Measurements from ENCODE around the gene NOS2.
"Not testable (repeated sequence)": the region's sequence is repeated elsewhere in the genome, so short reads cannot be mapped to it uniquely, and the experiment has no call there.

Gene NOS2

DNA sequence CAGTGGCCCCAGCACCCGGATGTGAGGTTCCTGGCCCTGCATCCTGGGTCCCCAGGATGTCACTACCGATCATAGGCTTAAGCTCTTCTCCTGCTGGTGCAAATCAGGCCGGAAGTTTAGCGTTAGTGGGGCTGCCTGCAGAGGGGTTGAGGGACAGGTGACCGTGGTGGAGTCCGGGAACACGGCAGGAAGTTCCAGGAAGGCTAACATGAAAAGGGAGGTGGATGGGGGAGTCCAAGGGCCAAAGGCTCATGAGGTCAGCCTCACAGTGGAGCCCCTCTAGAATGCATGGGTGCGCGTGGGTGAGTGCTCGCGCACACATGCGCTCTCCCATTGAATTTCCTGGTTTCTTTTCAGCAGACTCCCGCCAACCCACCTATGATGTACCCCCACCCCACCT is 46.6 kb downstream of the NOS2 start:
- DNase-seq: not testable (repeated sequence)

DNA sequence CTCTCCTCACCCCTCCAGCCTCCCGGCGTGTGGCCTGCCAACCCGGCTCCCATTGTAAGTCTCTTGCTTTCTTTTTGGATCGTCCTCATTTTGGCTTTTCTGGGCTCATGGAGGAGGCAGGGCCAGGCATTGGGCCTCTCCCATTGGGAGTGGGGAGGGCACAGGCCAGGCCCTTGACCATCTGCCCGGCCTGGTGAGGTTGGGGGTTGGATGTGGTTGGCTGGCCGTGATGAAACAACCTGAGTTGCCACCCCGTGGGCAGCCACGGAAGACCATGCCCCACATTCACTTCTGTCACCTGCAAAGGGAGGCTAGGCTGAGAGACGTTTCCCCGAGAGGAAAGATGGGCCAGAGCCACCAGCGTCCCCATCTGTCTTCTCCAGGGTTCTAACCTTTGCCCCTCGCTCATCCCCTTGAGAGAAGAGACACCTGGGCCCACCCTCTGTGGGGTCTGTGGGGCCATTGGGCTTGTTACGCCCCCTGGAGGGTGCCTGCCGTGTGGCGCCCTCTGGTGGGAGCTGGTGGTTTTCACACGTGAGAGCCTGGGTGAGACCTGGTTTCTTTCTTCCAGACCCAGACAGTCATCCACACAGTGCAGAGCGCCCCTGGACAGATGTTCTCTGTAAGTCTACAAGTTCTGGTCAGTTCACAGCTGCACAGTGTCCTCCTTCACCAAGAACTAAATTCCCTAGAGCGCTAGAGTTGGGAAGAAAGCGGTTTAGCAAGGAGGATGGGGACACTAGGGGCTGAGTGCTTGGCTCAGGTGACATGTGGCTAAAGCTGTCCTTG is 47.3 kb downstream of the NOS2 start:
- DNase-seq: not testable (repeated sequence)

GRCh38 chr17:27751622-27752490 is 48.5 kb downstream of the NOS2 start:
- DNase-seq: no peak

- DNase-seq: no peak
Observed at GRCh38 chr17:27751166-27751565, 49.2 kb downstream of the NOS2 start.

GRCh38 chr17:27749562-27750150 is 50.7 kb downstream of the NOS2 start:
- DNase-seq: not testable (repeated sequence)

GRCh38 chr17:27748360-27748825 is 51.9 kb downstream of the NOS2 start:
- DNase-seq: no peak

DNA sequence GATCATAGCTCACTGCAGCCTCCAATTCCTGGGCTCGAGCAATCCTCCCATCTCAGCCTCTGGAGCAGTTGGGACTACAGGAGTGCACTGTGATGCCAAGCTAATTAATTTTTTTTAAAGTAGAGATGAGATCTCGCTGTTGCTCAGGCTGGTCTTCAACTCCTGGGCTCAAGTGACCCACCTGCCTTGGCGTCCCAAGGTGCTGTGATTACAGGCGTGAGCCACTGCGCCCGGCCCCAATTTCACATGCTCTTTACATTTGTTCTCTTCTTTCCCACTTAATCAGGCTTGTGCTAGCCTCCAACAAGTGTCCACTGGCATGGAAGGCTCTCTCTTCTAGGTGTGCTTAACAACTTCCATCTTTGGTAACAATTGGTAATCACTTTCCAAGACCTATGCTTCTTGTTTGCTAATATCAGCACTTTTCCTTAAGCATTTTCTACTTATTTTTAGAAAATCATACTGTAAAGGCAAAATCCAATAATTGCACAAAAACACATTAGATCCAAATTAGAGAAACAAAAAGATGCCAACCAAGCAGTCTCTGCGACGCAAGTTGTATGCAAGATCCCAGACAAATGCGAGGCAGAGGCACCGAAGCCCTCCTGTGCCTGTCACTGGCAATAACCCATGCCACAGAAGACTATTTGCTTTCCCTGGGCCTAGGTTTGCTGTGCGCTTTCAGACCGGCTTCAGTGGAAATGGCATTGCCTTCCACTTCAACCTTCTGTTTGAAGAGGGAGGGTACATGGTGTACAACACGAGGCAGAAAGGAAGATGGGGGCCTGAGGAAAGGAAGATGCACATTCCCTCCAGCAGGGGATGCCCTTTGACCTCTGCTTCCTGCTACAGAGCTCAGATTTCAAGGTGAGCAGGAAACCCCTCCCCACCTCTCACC is 52.6 kb downstream of the NOS2 start:
- DNase-seq: no peak

DNA sequence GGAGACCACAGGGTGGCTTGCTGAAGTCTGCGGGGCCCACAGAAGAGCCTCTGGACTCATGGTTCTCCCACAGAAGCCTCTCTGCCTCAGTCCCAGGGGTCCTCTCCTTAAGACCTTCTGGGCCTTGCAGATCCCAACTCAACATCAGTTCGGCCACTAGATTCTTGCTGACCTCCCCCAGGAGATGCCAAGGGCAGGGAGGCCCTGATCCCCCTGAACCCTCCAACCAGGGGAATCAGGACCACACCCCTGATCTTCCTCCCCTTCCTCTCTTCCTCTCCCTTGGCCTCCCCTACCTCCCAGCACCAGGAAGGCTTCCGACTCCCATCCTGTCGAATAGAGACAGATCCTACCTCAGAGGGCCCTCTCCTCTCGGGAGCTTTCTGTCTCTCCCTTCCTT is 53.4 kb downstream of the NOS2 start:
- DNase-seq: no peak

GRCh38 chr17:27746320-27746719 is 54.0 kb downstream of the NOS2 start:
- not testable (repeated sequence) for DNase-seq

DNA sequence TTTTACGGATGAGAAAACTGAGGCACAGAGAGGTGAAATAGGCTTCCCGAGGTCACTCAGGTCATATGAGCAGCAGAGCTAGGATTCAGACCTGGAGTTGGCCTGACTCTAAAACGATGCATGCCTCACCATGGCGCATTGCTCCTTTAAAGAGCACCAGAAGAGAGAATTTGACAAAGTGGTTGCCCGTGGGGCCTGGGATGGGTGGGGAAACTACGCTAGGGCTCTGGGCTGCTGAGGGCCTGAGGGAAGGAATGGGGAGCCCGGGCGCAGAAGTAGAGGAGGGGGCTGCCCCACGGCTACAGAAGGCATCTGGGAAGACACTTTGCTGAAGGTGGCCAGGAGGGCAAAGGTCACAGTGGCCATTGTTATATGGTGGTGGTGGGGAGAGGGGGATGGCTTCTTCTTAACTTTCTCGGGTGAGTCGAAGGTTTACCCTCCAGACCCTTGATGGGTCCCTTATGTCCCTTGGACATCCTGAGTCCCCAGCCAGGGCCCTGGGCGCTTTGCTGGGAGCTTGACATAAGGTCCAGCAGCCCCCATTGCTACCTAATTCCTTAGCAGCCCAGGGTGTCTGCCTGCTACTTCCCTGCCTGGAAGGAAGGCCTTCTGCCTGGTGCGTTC is 55.0 kb downstream of the NOS2 start:
- not testable (repeated sequence) for DNase-seq

GRCh38 chr17:27743281-27743885 is 56.9 kb downstream of the NOS2 start:
- DNase-seq: no peak

DNA sequence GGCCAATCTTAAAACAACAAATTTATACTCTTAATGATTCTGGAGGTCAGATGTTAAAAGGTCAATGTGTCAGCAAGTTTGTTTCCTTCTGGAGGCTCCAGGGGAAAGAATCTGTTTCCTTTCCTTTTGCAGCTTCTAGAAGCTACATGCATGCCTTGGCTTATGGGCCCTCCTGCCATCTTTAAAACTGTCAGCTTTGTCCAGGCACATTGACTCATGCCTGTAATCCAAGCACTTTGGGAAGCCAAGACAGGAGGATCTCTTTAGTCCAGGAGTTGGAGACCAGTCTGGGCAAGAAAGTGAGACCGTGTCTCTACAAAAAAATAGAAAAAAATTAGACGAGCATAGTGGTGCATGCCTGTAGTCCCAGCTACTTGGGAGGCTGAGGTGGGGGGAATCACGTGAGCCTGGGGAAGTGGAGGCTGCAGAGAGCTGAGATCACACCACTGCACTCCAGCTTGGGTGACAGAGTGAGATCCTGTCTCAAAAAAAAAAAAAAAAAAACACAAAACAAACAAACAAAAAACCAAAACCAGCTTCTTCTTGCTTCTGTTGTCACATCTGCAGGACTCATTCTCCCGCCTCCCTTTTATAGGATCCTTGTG is 58.3 kb downstream of the NOS2 start:
- no peak for DNase-seq

GRCh38 chr17:27741361-27741861 is 58.9 kb downstream of the NOS2 start:
- DNase-seq: no peak

GRCh38 chr17:27740541-27740940 is 59.8 kb downstream of the NOS2 start:
- not testable (repeated sequence) for DNase-seq

GRCh38 chr17:27733773-27734172 is 66.6 kb downstream of the NOS2 start:
- no peak for DNase-seq

DNA sequence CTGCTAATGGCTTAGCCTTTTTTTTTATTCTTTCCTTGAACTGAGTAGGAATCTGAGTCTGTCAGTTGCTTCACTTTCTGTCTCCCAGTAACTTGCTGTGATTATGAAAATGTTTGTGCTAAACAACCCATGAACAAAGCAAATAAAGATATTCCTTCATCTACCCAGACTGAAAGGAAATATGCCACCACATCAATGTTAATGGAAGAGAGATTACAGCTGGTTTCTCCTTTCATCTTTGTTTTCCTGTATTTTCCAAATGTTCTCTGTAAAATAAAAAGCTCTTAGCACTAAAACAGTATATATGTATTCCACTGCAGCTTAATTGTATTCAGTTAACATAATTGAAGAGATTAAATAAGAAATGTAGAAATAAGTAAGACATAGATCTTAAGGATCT is 67.6 kb downstream of the NOS2 start:
- DNase-seq: not testable (repeated sequence)

DNA sequence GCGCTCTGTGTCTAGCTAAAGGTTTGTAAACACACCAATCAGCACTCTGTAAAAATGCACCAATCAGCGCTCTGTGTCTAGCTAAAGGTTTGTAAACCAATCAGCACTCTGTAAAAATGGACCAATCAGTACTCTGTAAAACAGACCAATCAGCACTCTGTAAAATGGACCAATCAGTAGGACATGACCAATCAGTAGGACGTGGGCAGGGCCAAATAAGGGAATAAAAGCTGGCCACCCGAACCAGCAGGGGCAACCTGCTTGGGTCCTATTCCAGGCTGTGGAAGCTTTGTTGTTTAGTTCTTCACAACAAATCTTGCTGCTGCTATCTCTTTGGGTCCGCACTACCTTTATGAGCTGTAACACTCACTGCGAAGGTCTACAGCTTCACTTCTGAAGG is 74.3 kb downstream of the NOS2 start:
- DNase-seq: not testable (repeated sequence)

GRCh38 chr17:27721797-27722196 is 78.5 kb downstream of the NOS2 start:
- no peak for DNase-seq

Data from activated CD4-positive, alpha-beta T cell treated with anti-CD3 and anti-CD28 coated beads for 1 hour (primary cell).